Endothelial cell of umbilical vein (primary cell): ENCODE results near the gene C1RL.

Experiments
- CTCF ChIP-seq, 2 donors: IDR thresholded peaks; 1 replicate in 1 of 2; 2 replicates in 1 of 2; pipeline ENCODE4 v1.5.1; 2011; ENCODE audit warnings: low read length in 2 of 2, mild to moderate bottlenecking in 2 of 2, moderate library complexity in 2 of 2, control low read depth in 1 of 2, inconsistent platforms in 1 of 2, low read depth in 1 of 2; ENCODE audit not compliant: insufficient read depth in 1 of 2; ENCODE audit errors: extremely low read depth in 1 of 2
- FOS ChIP-seq: IDR thresholded peaks from 2 replicates; pipeline ENCODE4 v1.6.1; 2011; ENCODE audit warnings: mild to moderate bottlenecking, low read length, moderate library complexity, borderline replicate concordance; ENCODE audit not compliant: insufficient read depth
- MAX ChIP-seq: IDR thresholded peaks from 2 replicates; pipeline ENCODE4 v1.6.1; 2011; ENCODE audit not compliant: insufficient read depth, insufficient read length
- POLR2AphosphoS5 ChIP-seq: IDR thresholded peaks from 2 replicates; pipeline ENCODE4 v1.6.1; 2012; ENCODE audit warnings: low read depth, mild to moderate bottlenecking, control low read depth, low read length, moderate library complexity; ENCODE audit not compliant: insufficient read depth

- no peak for TF ChIP-seq CTCF (IDR thresholded peaks at IDR 0.05; ENCODE audit: extremely low read depth in 1 of 2, insufficient read depth in 1 of 2, low read depth in 1 of 2, low read length in 2 of 2)
- no peak for TF ChIP-seq MAX
- TF ChIP-seq FOS = no peak
- TF ChIP-seq POLR2AphosphoS5 = no peak
Measured at GRCh38 chr12:7152818-7153217, 43.8 kb upstream of the C1RL start.
